GM06990 (cell line): ENCODE results near the gene ZKSCAN5.

Source experiments
- DNase-seq: peaks from one replicate; pipeline ENCODE4 v3.0.0-alpha.2; 2011; ENCODE audit not compliant: insufficient read length; ENCODE audit errors: extremely low read depth
- H3K27me3 ChIP-seq: replicated peaks from 2 replicates; pipeline ENCODE4 v1.6.0; 2011; ENCODE audit warnings: low read length; ENCODE audit not compliant: control insufficient read depth, insufficient read depth
- H3K36me3 ChIP-seq: 2 replicates; pipeline ENCODE4 v1.5.1; 2011; ENCODE audit warnings: low read length; ENCODE audit not compliant: control insufficient read depth, insufficient read depth
- H3K4me3 ChIP-seq: replicated peaks from 2 replicates; pipeline ENCODE4 v1.5.1; 2011; ENCODE audit warnings: low read depth, mild to moderate bottlenecking, control low read depth, low read length
- CTCF ChIP-seq: IDR thresholded peaks from 2 replicates; pipeline ENCODE4 v1.5.1; 2011; ENCODE audit warnings: low read length, control low read depth, mild to moderate bottlenecking, inconsistent platforms; ENCODE audit not compliant: insufficient read depth, poor library complexity, severe bottlenecking

The ZKSCAN5 gene

GRCh38 chr7:99559175-99559915, 54.9 kb downstream of the ZKSCAN5 start:
- no peak for DNase-seq
- Histone ChIP-seq H3K27me3 (no peaks in the 10 kb centered on the region), H3K4me3 (peak overlapping the region; percentile 75), H3K36me3 (peaks cover 10% of the 10 kb centered on the region)
- no peak for TF ChIP-seq CTCF

- Histone ChIP-seq H3K4me3 (no peak overlapping the region), H3K36me3 (peaks cover 8% of the 10 kb centered on the region), H3K27me3 (no peaks in the 10 kb centered on the region)
- TF ChIP-seq CTCF = no peak
- no peak for DNase-seq
Observed at GRCh38 chr7:99560834-99561736, 56.6 kb downstream of the ZKSCAN5 start.

GRCh38 chr7:99561737-99562051, 57.2 kb downstream of the ZKSCAN5 start:
- Histone ChIP-seq H3K27me3 (no peaks in the 10 kb centered on the region), H3K4me3 (no peak overlapping the region), H3K36me3 (peaks cover 8% of the 10 kb centered on the region)
- no peak for DNase-seq
- no peak for TF ChIP-seq CTCF

- no peak for TF ChIP-seq CTCF
- Histone ChIP-seq H3K27me3 (no peaks in the 10 kb centered on the region), H3K36me3 (peaks cover 8% of the 10 kb centered on the region), H3K4me3 (no peak overlapping the region)
- no peak for DNase-seq
Observed at GRCh38 chr7:99562114-99562784, 57.8 kb downstream of the ZKSCAN5 start.

GRCh38 chr7:99562832-99563231, 58.4 kb downstream of the ZKSCAN5 start:
- DNase-seq = no peak
- Histone ChIP-seq H3K27me3 (no peaks in the 10 kb centered on the region), H3K36me3 (peaks cover 8% of the 10 kb centered on the region), H3K4me3 (no peak overlapping the region)
- no peak for TF ChIP-seq CTCF
